ENCODE results near the gene NUP88.

NUP88 gene

GRCh38 chr17:5354310-5354709 lies 65.2 kb downstream of the NUP88 start:
- DNase-seq = no peak

- DNase-seq = no peak
Measured at GRCh38 chr17:5352681-5353289, 66.7 kb downstream of the NUP88 start.

GRCh38 chr17:5344914-5345313 lies 74.5 kb downstream of the NUP88 start:
- DNase-seq = no peak

All from NCI-H1092 treated with DMSO at 0.1 percent for 48 hours (cell line).